NK-92 (cell line): ENCODE measurements around the gene MRPL28.
"Not testable (repeated sequence)": the region's sequence is repeated elsewhere in the genome, so short reads cannot be mapped to it uniquely, and the experiment has no call there.

Source experiments
- DNase-seq: peaks from one replicate; lab custom pipeline; 2025; ENCODE audit not compliant: unreplicated experiment; lab: John Stamatoyannopoulos, UW

The MRPL28 gene

GRCh38 chr16:391885-392335 is 21.6 kb upstream of the MRPL28 start:
- no peak for DNase-seq

- DNase-seq = no peak
These were observed 19.0 kb upstream of the MRPL28 start for GRCh38 chr16:389352-389751.

GRCh38 chr16:387761-388666 is 17.7 kb upstream of the MRPL28 start:
- DNase-seq = not testable (repeated sequence)

GRCh38 chr16:386641-387156 is 16.4 kb upstream of the MRPL28 start:
- DNase-seq = no peak

- DNase-seq = no peak
These were observed 13.2 kb upstream of the MRPL28 start for GRCh38 chr16:383326-384051.

GRCh38 chr16:381789-382717 is 11.7 kb upstream of the MRPL28 start, which contains the start of gene PGAP6:
TSS of gene PGAP6 (minus strand) at chr16:381978. CDS start at chr16:381821, 157 bp downstream.
- DNase-seq = no peak

GRCh38 chr16:381012-381788 is 10.9 kb upstream of the MRPL28 start:
- DNase-seq = no peak

- no peak for DNase-seq
These were observed 10.3 kb upstream of the MRPL28 start for GRCh38 chr16:380762-381011.

GRCh38 chr16:379961-380761 is 9.8 kb upstream of the MRPL28 start:
- DNase-seq = no peak

GRCh38 chr16:379183-379960 is 9.0 kb upstream of the MRPL28 start:
- DNase-seq = no peak

- DNase-seq = no peak
These were observed 8.5 kb upstream of the MRPL28 start for GRCh38 chr16:378821-379182.

GRCh38 chr16:378113-378820 is 7.9 kb upstream of the MRPL28 start:
- DNase-seq = not testable (repeated sequence)

- DNase-seq = no peak
These were observed 7.1 kb upstream of the MRPL28 start for GRCh38 chr16:377419-377951.

- DNase-seq = no peak
These were observed 6.6 kb upstream of the MRPL28 start for GRCh38 chr16:376817-377418.

GRCh38 chr16:375927-376816 is 5.8 kb upstream of the MRPL28 start:
- DNase-seq = no peak

- DNase-seq = no peak
These were observed 4.9 kb upstream of the MRPL28 start for GRCh38 chr16:375212-375611.

GRCh38 chr16:374616-374926 is 4.2 kb upstream of the MRPL28 start:
- DNase-seq = no peak
